GM18870 (cell line): Measurements from ENCODE around the gene ELMOD2.

Experiments used
- ATAC-seq: cut with Tn5 transposase; IDR thresholded peaks from one replicate; pipeline ENCODE4 v1.9.1; 2021; ENCODE audit warnings: moderate library complexity; ENCODE audit not compliant: unreplicated experiment

Gene ELMOD2

GRCh38 chr4:140579278-140579677 is 55.3 kb downstream of the ELMOD2 start:
- ATAC-seq = no peak

- no peak for ATAC-seq
Measured at GRCh38 chr4:140581078-140581477, 57.1 kb downstream of the ELMOD2 start.

GRCh38 chr4:140584439-140584838 is 60.5 kb downstream of the ELMOD2 start:
- ATAC-seq = no peak

GRCh38 chr4:140595065-140595464 is 71.1 kb downstream of the ELMOD2 start:
- no peak for ATAC-seq

GRCh38 chr4:140600408-140600807 is 76.4 kb downstream of the ELMOD2 start:
- no peak for ATAC-seq

- no peak for ATAC-seq
Measured at GRCh38 chr4:140602714-140603113, 78.7 kb downstream of the ELMOD2 start.

- no peak for ATAC-seq
Measured at GRCh38 chr4:140603286-140603685, 79.3 kb downstream of the ELMOD2 start.
